ENCODE results near the gene ABCG1. TPM values are rescaled to one million over a fixed set of nuclear protein-coding genes. Genes with fewer than 3 reads are reported as not detected.

The ABCG1 gene
- total RNA-seq, 1 donor from 2014 or later: 21.5 TPM

DNA sequence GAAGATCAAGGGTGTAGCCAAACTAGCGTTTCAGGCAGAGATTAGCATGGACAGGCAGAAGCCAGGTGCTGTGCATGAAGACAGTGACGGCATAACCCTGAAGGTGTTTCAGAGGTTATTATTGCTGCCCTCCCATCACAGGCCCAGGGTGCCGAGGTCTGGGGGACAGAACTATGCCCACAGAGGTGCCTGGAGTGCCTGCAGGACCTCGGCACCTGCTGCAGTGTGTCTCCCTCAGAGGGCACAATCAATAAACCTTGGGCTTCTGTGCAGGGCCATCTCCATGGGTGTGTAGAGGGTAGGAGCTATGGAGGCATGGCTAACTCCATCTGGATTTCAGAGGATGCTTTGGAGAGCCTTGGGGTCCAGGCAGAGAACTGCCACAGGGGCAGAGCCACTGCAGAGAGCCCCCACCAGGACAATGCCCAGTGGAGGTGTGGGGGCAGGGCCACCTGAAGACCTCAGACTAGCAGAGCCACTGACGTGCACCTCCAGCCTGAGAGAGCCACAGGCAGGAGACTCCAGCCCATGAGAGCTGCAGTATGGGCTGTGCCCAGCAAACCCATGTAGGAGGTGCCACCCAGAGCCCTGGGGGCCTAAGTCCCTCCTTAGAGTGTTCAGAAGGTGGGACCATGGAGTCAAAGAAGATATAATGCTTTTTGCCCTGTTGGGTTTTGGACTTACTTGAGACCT, 5.7 kb upstream of the ABCG1 start:
- intact Hi-C loops (cut with micrococcal nuclease): no loop called here

DNA sequence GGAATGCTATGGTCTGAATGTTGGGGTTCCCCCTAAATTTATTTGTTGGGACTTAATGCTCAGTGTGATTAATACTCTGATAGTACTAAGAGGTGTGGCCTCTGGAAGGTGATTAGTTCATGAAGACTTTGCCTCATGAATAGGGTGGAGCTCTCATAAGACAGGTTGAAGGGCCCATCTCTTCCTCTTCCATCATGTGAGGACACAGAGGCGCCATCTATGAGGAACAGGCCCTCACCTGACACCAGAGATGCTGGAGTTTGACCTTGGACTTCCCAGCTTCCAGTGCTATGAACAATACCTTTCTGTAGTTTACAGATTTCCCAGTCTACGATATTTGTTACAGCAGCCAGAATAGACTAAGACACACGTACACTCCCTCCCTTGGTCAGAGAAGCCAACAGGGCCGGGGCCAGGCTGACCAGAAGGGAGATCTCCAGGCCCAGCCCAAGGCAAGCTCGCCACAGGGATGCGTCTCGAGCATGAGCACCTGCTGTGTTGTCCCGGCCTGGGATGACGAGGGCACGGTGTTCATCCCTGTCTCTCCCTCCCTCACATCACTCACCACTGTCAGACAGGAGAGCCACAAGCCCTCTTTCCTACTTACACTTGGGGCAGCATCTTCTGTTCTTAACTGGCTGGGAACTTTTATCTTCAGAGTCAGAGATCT, 4.7 kb upstream of the ABCG1 start:
- intact Hi-C loops (cut with micrococcal nuclease): no loop called here

DNA sequence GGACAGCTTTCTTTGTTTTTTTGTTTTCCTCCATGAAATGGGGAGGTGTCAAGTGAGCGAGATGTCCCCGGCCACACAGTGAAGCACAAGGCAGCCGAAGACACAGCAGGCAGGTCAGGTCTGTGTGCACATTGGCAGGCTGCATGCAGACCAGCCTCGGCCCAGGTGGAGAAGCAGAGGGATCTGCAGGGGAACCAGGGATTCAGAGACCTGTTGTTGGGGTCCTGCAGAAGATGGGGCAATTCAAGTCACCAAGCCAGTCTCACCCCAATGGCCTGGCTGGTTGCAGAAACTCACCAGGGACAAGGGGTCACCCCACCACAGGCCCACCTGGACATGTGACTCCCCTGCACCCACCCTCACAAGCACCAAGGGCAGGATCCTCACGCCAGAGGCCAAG, 4.0 kb upstream of the ABCG1 start:
- intact Hi-C loops (cut with micrococcal nuclease): no loop called here

DNA sequence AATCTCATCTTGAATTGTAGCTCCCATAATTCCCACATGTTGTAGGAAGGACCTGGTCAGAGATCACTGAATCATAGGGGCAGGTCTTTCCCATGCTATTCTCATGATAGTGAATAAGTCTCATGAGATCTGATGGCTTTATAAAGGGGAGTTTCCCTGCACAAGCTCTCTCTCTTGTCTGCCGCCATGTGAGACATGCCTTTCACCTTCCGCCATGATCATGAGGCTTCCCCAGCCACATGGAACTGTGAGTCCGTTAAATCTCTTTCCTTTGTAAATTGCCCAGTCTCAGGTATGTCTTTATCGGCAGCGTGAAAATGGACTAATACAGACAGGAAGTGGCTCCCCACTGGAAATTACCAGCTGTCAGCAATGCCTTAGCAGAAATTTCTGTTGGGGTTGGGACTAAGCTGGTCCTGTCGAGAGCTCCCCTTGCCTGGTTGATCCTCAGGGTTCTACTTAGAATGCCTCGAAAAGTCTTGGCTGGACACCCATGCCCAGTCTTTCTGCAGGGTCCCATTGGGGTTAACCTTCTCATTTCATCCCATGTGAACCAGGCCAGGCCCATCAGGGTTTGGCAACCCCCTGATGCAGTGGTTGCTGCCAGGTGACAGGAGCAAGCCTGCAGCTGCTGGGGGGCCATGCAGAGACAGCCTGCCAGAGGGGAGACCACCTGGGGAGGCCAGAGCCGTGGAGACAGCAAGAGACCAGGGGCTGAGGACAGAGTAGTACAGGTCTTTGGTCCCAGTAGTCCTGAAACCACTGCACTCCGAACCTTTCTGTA, 2.8 kb upstream of the ABCG1 start:
- intact Hi-C loops (cut with micrococcal nuclease): no loop called here

DNA sequence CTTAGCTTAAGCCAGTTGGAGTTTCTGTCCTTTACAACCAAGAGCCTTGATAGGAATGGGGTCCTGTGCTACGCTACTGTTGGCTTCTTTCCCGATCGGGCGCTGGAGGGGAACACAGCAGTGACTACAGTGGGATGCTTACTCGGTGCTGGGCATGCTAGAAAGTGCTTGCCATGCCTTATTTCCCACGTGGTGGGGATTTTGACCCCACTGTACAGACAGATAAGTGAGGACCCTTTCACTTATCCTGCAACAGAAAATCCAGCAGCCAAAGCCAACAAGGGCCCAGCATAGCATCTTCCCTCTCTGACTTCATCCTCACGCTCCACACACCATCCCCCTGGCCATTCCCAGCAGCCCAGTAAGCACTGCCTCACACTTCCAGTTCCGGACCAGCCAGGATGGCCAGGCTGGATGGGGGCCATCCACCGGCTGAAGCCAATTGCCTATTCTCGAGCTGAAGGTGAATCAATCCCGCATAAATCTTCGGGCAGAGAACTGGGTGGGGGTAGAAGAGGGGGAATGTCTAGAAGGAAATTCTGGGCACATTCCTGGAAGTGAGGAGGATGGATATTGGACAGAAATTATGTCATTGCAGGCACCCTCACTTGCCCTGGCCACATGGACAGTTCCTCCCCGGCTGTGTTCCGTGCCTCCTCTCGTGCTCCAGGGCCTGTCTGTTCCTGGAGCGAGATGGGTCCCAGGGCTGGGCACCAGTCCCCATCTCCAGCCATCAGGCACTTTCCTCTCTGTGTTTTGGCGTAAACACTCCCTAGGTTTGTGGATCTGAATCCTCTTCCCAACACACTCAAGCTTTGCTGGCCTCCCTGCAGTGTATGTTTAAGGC, 2.0 kb upstream of the ABCG1 start:
- intact Hi-C loops (cut with micrococcal nuclease): no loop called here

DNA sequence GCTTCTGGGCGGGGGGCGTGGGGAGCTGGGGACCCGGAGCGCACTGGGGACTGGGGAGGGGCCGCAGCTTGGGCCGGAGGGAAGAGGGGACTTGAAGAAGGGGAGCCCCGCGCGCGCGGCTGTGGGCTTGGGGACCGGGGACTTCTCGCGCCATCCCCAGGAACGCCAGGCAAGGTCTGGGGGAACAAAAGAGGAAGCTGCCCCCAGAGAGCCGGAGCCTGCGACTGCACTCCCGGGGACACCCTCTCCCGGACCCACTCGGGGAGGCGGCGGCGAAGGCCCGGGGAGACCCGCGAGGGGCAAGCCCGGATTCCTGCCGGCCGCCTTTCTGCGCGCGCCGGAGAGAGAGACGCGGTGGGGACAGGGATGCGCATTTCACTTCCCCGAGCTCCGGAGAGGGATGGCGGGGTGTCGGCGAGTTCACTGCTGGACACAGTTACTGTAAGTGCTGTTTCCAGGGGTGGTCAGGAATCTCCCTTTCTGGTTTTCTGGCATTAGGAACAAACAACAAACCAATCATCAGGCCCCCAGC, 732 bp downstream of the ABCG1 start:
- intact Hi-C loops (cut with micrococcal nuclease): loop anchor here (1.0 to 10.0 kb wide), 10 partner anchors 9 to 857 kb away; partner anchors contain the start of genes MX2 and PKNOX1

DNA sequence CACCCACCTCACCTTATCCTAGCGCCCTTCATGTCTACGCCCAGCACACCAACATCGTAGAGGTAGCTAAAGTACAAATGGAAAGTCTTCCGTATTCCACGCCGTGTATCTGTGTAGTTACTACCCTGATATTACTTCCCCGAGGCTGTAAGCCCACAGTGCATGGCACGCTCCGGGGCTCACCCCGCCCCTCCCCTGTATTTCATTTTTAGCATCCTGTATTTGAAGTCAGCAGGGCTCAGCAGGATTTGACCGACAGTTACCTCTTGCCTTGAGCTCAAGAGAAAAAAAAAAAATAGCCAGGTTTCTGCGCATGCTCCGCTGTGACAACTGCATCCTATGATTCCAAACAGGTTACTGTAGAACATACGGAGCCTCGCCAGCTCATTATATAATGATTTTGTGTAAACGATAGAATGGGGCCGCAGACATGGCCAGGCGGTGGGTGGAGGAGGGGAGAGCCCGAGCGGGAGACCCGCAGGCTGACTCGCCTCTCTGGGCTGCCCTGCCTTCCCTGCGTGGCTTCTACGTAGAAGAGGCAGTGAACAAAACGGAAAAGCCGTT, 1.3 kb downstream of the ABCG1 start:
- intact Hi-C loops (cut with micrococcal nuclease): loop anchor here (1.0 to 10.0 kb wide), 10 partner anchors 8 to 858 kb away; partner anchors contain the start of genes MX2 and PKNOX1

DNA sequence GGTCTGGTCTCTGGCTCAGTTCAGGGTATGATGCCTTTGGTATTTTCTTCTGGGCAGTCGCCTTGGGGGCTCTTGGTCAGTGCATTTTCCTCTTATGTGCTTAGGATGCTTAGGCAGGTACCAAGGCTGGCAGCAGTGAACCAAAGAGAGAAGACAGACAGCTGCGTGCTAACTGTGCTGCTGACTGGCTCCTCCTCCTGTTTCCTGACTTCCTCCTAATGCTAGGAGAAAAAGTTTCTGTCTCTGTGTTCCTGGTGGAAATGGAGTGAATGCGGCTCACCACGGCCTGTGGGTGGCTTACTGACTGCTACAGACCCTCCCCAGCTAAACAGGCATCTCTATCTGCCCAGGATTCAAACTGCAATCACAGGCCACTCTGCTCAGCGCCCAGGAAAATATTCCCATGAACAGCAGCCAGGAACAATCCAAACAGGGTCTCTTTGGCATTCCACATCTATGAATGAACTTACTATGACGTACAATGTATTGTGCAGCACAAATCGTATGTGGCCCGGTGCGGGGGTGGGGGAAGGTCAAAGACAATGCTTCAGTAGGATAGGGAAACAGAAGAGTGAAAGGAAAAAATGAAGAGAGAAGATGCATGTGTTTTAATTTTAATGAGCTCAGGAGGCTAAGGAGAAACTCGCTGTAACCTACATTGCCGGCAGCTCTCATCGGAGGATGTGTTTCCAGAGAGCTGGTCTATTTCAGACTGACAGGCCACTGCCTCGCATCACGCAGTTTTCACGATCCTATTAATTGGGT, 2.8 kb downstream of the ABCG1 start:
- intact Hi-C loops (cut with micrococcal nuclease): loop anchor here (5.0 to 10.0 kb wide), 3 partner anchors 159 to 859 kb away; partner anchors contain the start of genes MX2 and PKNOX1

DNA sequence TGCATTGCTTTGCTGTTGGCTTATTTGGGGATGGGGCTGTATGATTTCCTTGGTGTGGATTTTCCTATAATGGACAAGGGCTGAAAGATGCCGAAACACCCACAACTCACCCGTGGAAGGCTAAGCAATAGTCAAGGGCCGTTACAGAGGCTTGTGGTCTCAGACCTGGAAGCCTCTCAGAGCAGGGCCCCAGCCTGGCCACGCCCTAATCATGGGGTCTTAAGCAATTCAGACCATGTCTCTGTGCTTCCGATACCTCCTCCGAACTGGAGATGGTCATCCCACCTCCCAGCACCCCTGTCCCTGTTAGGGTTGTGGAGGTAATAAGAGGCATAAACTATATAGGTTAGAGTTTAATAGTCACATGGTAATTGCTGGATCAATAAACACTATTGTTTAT, 3.4 kb downstream of the ABCG1 start:
- intact Hi-C loops (cut with micrococcal nuclease): loop anchor here (5.0 to 10.0 kb wide), 3 partner anchors 160 to 860 kb away; partner anchors contain the start of genes MX2 and PKNOX1

DNA sequence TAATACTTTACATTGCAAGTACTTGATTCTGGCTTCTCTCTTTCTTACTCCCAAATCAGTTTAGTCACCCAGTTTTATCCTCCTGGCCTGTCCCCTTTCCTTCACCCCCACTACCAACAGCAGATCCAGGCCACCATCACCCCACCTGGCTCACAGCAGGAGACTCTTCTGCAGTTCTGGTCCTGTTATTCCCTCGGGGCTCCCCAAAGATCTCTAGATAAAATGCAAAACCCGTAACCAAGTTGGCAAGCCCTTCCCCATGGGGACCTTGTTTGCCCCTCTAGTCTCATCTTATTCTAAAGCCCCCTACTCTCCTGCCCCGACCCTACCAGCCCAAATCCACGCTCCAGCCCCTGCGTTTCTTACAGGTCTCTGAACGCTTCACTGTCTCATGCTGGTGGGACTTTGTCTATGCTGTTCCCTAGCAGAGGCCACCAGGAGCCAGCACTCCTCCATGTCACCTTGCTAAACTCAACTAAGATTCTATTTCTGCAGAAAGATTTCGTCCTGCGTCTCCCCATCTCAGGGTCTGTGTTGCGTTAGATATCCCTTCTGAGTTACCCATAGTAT, 4.0 kb downstream of the ABCG1 start:
- intact Hi-C loops (cut with micrococcal nuclease): loop anchor here (5.0 to 10.0 kb wide), 3 partner anchors 161 to 861 kb away; partner anchors contain the start of genes MX2 and PKNOX1

DNA sequence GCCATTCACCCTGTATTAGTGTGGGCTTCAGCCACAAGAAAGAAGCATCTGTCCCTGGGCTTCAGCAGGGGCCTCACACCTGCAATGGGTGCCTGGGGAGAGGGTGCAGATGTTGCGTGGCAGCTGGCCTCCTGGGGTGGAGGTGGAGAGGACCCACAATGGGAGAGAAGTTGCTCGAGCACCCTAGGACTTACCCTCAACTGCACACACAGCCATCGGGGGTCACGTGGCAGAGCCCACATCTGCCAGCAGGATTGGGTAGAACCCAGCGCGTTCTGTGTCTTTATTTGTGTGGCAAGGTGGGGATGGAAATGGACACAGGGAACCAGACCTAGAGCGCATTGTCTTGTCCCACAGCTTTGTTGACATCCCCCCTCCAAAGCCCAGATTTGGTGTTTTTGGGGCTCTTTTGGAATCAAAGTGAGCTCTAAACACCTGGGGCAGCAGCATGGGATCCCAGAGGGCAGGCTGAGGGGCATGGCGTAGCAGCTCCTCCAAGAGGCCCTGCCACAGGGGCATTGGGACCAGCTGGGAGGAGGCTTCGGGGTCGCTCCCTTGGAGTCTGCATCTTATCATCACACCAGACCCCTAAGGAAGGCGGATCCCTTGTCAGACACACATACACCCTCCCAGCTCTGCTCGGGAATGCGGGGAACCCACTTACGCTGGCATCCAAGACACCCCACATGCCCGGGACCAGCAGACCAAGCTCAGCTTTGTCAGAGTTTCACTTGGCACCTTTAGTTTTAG, 5.1 kb downstream of the ABCG1 start:
- intact Hi-C loops (cut with micrococcal nuclease): loop anchor here (5.0 to 10.0 kb wide), 3 partner anchors 162 to 862 kb away; partner anchors contain the start of genes MX2 and PKNOX1

DNA sequence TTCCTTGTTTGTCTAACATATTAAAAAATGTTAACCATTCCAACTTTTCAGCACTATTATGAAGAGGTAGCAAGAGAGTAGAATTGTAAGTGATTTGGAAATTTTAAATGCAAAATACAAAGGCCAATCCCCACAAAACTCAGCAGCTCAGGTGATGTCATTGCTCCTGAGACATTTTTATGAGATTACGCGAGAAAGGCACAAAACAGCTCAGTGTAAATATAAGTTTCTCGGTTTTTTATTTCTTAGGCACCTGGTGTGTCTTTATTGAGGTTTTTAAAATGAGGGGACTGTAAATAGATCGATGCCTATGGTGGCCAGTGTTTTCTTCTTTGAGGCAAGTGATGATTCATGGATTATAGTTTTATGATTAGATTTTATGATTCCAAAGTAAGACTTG, 6.1 kb downstream of the ABCG1 start:
- intact Hi-C loops (cut with micrococcal nuclease): loop anchor here (10.0 kb wide), 1 partner anchor 750 kb away; the partner anchor contains the start of gene PKNOX1

DNA sequence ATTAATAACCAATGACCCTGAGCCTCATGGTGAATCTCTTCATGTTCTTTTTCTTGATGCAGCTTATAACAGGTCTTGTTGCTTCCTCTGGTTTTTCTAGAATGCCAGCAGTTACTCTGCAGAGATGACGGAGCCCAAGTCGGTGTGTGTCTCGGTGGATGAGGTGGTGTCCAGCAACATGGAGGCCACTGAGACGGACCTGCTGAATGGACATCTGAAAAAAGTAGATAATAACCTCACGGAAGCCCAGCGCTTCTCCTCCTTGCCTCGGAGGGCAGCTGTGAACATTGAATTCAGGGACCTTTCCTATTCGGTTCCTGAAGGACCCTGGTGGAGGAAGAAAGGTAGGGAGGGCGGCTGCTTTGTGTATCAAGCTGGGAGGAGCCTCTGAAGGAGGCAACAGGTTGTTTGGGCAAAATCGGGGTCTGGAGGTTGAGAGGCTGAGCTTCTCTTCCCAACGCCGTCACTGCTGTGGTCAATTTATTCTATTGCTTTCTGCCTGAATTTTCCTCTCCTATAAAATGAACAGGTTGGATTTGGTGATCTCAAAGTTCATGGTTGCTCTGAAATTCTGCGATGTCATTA, 6.7 kb downstream of the ABCG1 start:
- intact Hi-C loops (cut with micrococcal nuclease): loop anchor here (10.0 kb wide), 1 partner anchor 749 kb away; the partner anchor contains the start of gene PKNOX1

DNA sequence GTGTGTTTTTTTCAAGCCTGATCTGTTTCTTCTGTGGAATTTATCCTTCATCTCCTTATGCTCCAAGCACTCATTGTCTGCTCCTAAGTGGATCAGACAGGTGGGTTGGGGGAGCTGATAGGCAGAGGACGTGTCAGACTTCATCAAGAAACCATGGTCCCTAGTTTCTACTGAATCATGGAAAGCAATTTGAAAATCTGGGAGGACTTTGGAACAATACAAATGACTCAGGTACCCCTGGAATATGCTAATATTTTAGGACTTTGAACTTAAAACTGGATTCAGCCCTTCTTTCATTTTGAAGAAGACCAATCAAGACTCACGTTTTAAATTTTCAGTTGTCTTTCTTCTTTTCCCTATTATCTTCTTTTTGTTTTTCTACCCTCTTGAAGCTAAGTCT, 7.7 kb downstream of the ABCG1 start:
- intact Hi-C loops (cut with micrococcal nuclease): loop anchor here (10.0 kb wide), 1 partner anchor 748 kb away; the partner anchor contains the start of gene PKNOX1

DNA sequence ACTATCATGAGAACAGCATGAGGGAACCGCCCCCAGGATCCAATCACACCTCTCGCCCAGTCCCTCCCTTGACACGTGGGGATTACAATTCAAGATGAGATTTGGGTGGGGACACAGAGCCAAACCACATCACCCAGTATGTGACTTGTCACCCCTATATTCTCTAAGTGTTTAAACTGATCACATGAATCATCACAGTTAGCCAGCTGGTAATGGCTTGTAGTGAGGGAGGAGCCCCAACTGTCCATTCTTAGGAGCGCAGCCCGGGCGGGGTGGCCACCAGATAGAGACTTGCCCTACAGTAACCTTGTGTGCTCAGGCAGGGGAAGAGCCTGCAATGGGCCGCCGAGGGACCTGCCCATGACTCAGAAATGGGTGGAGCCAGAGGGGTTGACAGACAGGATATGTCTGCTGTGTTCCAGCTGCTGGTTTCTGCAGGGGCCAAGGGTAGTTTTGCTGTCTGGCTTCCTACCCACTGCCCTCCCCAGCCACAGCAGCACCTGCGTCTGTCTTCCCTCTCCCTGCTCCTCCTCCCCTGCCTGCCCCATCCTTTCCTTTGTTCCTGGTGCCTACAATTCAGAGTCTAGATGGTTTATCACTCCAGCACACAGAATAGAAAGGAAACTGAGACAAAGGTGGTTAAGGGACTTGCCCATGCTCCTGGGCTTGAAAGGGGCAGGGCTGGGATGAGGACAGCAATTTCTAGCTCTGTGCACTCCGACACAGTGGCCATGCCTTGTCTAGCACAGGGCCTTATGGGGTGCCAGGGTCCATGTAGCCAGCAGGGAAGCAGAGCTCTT, 9.2 kb downstream of the ABCG1 start:
- intact Hi-C loops (cut with micrococcal nuclease): loop anchor here (1.0 to 10.0 kb wide), 6 partner anchors 8 to 747 kb away; partner anchors contain the start of genes PKNOX1 and ZBTB21

DNA sequence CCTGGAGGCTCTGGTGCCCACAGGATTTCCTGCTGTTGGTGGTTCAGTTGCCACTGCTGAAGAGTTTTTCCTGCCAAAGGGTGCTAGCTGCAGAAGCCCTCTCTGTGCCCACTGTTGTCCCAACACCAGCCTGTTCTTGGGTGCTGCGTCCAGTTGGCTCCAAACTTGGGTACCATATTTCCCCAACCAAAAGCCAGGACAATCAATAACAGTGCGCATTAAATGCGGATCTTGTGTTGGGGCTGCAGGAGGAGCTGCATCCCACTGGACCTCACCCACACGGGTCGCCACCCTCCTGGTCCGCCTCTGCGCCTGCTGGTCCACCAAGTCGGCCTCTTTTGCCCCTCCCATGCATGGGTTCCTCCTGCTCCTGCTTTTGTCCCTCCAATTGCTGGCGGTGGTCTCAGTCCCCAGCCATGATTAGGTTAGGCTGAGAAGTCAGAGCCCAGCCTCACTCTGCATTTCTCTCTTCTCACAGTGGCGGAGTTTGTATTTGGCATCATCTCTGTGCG, 9.8 kb downstream of the ABCG1 start:
- intact Hi-C loops (cut with micrococcal nuclease): loop anchor here (1.0 to 10.0 kb wide), 6 partner anchors 8 to 746 kb away; partner anchors contain the start of genes PKNOX1 and ZBTB21

All from T-helper 1 cell treated with Interleukin-12 subunit alpha and Interleukin-12 subunit beta and Interleukin-4 antibody, amounts not matched to agents 30 ng/mL and 1 ng/mL, for 36 hours (primary cell).